KMS-11 (cell line): ENCODE measurements around the gene PCDHGA8.
"Not testable (repeated sequence)": the region's sequence is repeated elsewhere in the genome, so short reads cannot be mapped to it uniquely, and the experiment has no call there.

Experiments used
- H2AFZ ChIP-seq: fragments of 200-600 bp; sonication (generic); 2 replicates; pipeline ENCODE4 v1.6.1; 2016; ENCODE audit warnings: antibody characterized with exemption, mixed run types, low read depth
- H3K27ac ChIP-seq: fragments of 200-600 bp; sonication (generic); 2 replicates; pipeline ENCODE4 v1.6.1; 2016; ENCODE audit warnings: mild to moderate bottlenecking, mixed run types
- H3K27me3 ChIP-seq: fragments of 200-600 bp; sonication (generic); 2 replicates; pipeline ENCODE4 v1.6.1; 2017; ENCODE audit warnings: mild to moderate bottlenecking, low read depth, mixed run types, moderate library complexity; ENCODE audit not compliant: insufficient read depth
- H3K36me3 ChIP-seq: fragments of 200-600 bp; sonication (generic); 2 replicates; pipeline ENCODE4 v1.6.1; 2017; ENCODE audit warnings: mild to moderate bottlenecking, mixed run types; ENCODE audit not compliant: insufficient read depth
- H3K4me1 ChIP-seq: fragments of 200-600 bp; sonication (generic); 2 replicates; pipeline ENCODE4 v1.6.1; 2016; ENCODE audit warnings: mild to moderate bottlenecking, low read depth, mixed run types; ENCODE audit not compliant: poor library complexity, severe bottlenecking
- H3K4me2 ChIP-seq: fragments of 200-600 bp; sonication (generic); 2 replicates; pipeline ENCODE4 v1.7.0; 2016; ENCODE audit warnings: mild to moderate bottlenecking, mixed run types
- H3K4me3 ChIP-seq: fragments of 200-600 bp; sonication (generic); IDR thresholded peaks from 2 replicates; pipeline ENCODE4 v1.6.1; 2017; ENCODE audit warnings: low read depth, low read length, mixed read lengths; ENCODE audit not compliant: insufficient read depth
- H3K79me2 ChIP-seq: fragments of 200-600 bp; sonication (generic); 2 replicates; pipeline ENCODE4 v1.6.1; 2016; ENCODE audit warnings: low read depth, mixed run types; ENCODE audit not compliant: insufficient read depth
- H3K9ac ChIP-seq: fragments of 200-600 bp; sonication (generic); 2 replicates; pipeline ENCODE4 v1.6.1; 2016; ENCODE audit warnings: mild to moderate bottlenecking, mixed run types
- H4K20me1 ChIP-seq: fragments of 200-600 bp; sonication (generic); 2 replicates; pipeline ENCODE4 v1.6.1; 2016; ENCODE audit warnings: mild to moderate bottlenecking, mixed run types; ENCODE audit not compliant: insufficient read depth
- CTCF ChIP-seq: fragments of 200-600 bp; sonication (generic); conservative IDR thresholded peaks from 2 replicates; pipeline ENCODE4 v1.6.1; 2017; ENCODE audit warnings: low read depth, mild to moderate bottlenecking, antibody characterized with exemption, low read length, moderate library complexity, mixed read lengths

The PCDHGA8 gene

GRCh38 chr5:141345327-141345726, 47.1 kb upstream of the PCDHGA8 start:
- H2AFZ ChIP-seq: no peak overlapping the region
- no peak overlapping the region for H3K4me2 ChIP-seq
- H4K20me1 ChIP-seq: no peaks in the 10 kb centered on the region
- no peaks in the 10 kb centered on the region for H3K4me1 ChIP-seq
- H3K79me2 ChIP-seq: no peaks in the 10 kb centered on the region
- no peaks in the 10 kb centered on the region for H3K36me3 ChIP-seq
- TF ChIP-seq CTCF: no peak
- no peak overlapping the region for H3K27ac ChIP-seq
- no peaks in the 10 kb centered on the region for H3K27me3 ChIP-seq
- no peak overlapping the region for H3K9ac ChIP-seq
- no peak overlapping the region for H3K4me3 ChIP-seq

DNA sequence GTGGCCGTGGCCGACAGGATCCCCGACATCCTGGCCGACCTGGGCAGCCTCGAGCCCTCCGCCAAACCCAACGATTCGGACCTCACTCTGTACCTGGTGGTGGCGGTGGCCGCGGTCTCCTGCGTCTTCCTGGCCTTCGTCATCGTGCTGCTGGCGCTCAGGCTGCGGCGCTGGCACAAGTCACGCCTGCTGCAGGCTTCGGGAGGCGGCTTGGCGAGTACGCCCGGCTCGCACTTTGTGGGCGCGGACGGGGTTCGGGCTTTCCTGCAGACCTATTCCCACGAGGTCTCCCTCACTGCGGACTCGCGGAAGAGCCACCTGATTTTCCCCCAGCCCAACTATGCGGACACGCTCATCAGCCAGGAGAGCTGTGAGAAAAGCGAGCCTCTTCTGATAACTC, 46.4 kb upstream of the PCDHGA8 start:
- not testable (repeated sequence) for H3K4me1 ChIP-seq, H3K4me3 ChIP-seq, H4K20me1 ChIP-seq, H3K4me2 ChIP-seq, H3K36me3 ChIP-seq, H3K27ac ChIP-seq, H3K27me3 ChIP-seq, H2AFZ ChIP-seq, H3K79me2 ChIP-seq, H3K9ac ChIP-seq

DNA sequence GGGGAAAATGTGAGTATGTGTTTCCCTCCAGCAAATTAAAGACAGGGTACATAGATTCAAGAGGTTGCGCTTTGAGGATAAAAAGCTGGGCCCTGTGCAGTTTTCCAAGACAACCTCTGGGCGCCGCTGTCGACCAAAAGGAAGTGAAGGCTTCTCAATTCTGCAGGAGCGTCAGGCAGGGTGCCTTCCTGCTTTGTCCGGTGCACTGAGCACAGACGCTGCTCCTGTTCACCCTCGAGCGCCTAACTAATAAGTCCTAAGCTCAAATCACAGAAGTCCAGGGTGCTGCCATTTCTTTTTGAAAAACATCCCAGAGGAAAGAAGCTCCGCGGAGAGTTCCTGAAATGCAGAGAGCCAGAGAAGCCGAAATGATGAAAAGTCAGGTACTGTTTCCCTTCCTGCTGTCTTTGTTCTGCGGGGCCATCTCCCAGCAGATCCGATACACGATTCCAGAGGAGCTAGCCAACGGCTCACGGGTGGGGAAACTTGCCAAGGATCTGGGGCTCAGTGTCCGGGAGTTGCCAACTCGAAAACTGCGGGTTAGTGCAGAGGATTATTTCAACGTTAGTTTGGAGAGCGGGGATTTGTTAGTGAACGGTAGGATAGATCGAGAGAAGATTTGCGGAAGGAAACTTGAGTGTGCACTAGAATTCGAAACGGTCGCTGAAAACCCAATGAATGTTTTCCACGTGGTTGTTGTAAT, 42.4 kb upstream of the PCDHGA8 start, which contains the start of gene PCDHGB1:
TSS of gene PCDHGB1 (plus strand) at position 183 of the 703 bp plus-strand sequence. CDS start at position 345, 162 bp downstream.
- no peak for TF ChIP-seq CTCF
- no peaks in the 10 kb centered on the region for H3K79me2 ChIP-seq
- H3K4me1 ChIP-seq: no peaks in the 10 kb centered on the region
- H3K36me3 ChIP-seq: no peaks in the 10 kb centered on the region
- H4K20me1 ChIP-seq: no peaks in the 10 kb centered on the region
- H3K4me3 ChIP-seq: no peak within 1 kb of the TSS
- no peaks in the 10 kb centered on the region for H3K27me3 ChIP-seq
- no peak within 1 kb of the TSS for H3K9ac ChIP-seq
- no peak within 1 kb of the TSS for H2AFZ ChIP-seq
- H3K4me2 ChIP-seq: no peak within 1 kb of the TSS
- H3K27ac ChIP-seq: no peak within 1 kb of the TSS

DNA sequence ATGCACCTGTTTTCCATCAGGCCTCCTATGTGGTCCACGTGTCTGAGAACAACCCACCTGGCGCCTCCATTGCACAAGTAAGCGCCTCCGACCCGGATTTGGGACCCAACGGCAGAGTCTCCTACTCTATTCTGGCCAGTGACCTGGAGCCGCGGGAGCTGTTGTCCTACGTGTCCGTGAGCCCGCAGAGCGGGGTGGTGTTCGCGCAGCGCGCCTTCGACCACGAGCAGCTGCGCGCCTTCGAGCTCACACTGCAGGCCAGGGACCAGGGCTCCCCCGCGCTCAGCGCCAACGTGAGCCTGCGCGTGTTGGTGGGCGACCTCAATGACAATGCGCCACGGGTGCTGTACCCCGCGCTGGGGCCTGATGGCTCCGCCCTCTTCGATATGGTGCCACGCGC, 40.8 kb upstream of the PCDHGA8 start:
- Histone ChIP-seq H3K36me3 (no peaks in the 10 kb centered on the region), H4K20me1 (no peaks in the 10 kb centered on the region), H3K27me3 (no peaks in the 10 kb centered on the region), H3K4me2 (no peak overlapping the region), H3K4me1 (no peaks in the 10 kb centered on the region), H3K9ac (no peak overlapping the region), H3K79me2 (no peaks in the 10 kb centered on the region), H3K4me3 (no peak overlapping the region), H3K27ac (no peak overlapping the region), H2AFZ (no peak overlapping the region)
- no peak for TF ChIP-seq CTCF

DNA sequence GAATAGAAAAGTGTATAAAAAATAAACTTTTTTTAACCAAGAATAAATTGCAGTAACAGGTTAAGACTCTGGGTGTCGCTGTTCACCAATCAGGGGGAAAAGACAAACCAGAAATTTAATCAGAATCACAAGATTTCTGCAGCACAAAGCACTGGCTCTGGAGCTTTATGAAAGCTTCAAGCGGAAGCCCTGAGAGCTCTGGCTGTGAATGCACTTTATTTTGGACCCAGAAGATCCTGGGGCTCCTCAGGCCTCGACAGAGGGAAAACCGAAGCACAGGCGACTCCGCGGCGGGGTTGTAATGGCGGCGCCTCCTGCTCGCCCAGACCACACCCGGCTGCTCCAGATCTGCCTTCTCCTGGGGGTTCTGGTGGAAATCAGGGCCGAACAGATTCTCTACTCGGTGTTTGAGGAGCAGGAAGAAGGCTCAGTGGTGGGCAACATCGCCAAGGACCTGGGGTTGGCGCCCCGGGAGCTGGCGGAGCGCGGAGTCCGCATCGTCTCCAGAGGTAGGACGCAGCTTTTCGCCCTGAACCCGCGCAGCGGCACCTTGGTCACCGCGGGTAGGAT, 37.4 kb upstream of the PCDHGA8 start, which contains the start of gene PCDHGA4:
TSS of gene PCDHGA4 (plus strand) at position 122 of the 570 bp plus-strand sequence. CDS start at position 209, 87 bp downstream.
- Histone ChIP-seq H2AFZ (no peak within 1 kb of the TSS), H3K9ac (no peak within 1 kb of the TSS), H3K36me3 (no peaks in the 10 kb centered on the region), H3K4me1 (no peaks in the 10 kb centered on the region), H3K4me2 (no peak within 1 kb of the TSS), H4K20me1 (no peaks in the 10 kb centered on the region), H3K27ac (no peak within 1 kb of the TSS), H3K27me3 (no peaks in the 10 kb centered on the region), H3K79me2 (no peaks in the 10 kb centered on the region), H3K4me3 (no peak within 1 kb of the TSS)
- peak; percentile 66 for TF ChIP-seq CTCF
